ENCODE data around the gene FICD.

- TF ChIP-seq, protein P1, sequence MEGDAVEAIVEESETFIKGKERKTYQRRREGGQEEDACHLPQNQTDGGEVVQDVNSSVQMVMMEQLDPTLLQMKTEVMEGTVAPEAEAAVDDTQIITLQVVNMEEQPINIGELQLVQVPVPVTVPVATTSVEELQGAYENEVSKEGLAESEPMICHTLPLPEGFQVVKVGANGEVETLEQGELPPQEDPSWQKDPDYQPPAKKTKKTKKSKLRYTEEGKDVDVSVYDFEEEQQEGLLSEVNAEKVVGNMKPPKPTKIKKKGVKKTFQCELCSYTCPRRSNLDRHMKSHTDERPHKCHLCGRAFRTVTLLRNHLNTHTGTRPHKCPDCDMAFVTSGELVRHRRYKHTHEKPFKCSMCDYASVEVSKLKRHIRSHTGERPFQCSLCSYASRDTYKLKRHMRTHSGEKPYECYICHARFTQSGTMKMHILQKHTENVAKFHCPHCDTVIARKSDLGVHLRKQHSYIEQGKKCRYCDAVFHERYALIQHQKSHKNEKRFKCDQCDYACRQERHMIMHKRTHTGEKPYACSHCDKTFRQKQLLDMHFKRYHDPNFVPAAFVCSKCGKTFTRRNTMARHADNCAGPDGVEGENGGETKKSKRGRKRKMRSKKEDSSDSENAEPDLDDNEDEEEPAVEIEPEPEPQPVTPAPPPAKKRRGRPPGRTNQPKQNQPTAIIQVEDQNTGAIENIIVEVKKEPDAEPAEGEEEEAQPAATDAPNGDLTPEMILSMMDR (IDR thresholded peaks at IDR 0.05; ENCODE audit: poor library complexity, severe bottlenecking): no peak
- no peak for TF ChIP-seq MXI1 (conservative IDR thresholded peaks at IDR 0.05; ENCODE audit: poor library complexity, severe bottlenecking)
Measured at GRCh38 chr12:108475396-108475795, 39.7 kb upstream of the FICD start.

Measured in neural cell (in vitro differentiated cells).